Activated T-cell treated with anti-CD3 and anti-CD28 coated beads for 48 hours (primary cell): Measurements from ENCODE around the gene MICAL2.

Experiments used
- DNase-seq: peaks from one replicate; pipeline ENCODE4 v3.0.0-alpha.2; 2020; ENCODE audit warnings: low read depth

The MICAL2 gene

GRCh38 chr11:12287374-12288211 lies 177.2 kb downstream of the MICAL2 start:
- no peak for DNase-seq

DNA sequence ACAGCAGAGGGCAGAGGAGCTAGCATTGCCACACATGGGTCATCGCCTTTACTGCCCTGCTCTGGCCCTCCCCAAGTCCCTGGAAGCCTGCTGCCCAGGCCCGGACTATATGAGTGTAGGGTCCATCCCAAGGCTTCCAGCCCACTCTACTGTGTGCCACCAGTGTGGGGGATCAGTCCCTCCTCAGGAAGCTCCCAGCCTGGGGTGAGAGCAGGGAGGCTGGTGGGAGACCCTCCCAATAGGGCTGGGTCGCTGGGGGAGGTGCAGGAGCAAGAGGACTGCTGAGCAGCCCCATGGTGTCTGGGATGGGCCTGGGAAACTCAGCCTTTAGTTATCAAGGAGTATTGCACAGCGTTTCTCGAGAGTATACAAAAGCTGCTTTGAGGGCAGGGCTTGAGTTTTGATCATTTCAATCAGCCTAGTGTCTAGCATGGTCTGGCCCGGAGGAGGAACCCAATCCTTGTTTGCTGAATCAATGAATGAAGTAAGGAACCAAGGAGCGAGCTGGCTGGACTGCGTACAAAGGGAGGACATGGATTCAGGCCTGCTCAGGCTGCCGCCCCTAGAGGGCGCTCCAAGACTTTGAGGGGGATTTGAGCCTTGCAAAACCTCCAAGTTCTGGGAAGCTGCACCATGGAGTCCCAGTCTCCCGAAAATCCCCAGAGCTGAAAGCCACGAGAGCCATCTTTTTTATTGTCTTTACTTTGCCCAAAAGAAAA lies 178.0 kb downstream of the MICAL2 start:
- peak; percentile 41 for DNase-seq

DNA sequence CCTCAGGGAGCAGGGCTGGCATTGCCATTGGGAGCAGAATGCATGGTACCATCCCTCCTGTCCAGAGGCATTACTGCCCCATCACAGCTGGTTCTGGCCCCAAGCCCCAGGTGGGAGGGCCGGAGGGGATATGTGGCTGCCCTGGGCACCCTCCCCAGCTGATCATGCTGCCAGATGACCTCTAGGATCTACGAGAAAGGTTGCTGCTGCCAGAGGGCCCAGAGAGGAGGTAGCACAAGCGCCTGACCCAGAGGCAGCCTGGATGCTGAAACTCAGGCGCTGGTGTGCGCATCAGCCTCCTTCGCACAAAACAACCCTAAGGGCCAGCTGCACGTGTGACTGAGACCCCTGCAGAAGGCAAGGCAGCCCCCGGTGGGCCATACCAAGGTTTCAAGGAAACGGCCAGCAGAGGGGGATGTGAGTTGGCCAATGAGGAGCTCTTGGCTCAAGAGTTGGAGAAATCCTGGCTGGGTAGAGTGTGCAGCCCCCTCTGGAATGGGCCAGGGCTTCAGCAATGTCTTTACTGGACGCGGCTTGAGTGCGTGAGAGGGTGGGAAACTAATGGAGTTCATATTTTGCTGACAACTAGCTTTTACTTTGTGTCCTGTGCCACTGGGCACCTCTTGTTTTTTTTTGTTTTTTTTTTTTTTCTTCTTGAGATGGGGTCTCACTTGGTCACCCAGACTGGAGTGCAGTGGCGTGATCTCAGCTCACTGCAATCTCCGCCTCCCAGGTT lies 178.7 kb downstream of the MICAL2 start:
- no peak for DNase-seq

GRCh38 chr11:12289667-12290476 lies 179.5 kb downstream of the MICAL2 start:
- DNase-seq: no peak

DNA sequence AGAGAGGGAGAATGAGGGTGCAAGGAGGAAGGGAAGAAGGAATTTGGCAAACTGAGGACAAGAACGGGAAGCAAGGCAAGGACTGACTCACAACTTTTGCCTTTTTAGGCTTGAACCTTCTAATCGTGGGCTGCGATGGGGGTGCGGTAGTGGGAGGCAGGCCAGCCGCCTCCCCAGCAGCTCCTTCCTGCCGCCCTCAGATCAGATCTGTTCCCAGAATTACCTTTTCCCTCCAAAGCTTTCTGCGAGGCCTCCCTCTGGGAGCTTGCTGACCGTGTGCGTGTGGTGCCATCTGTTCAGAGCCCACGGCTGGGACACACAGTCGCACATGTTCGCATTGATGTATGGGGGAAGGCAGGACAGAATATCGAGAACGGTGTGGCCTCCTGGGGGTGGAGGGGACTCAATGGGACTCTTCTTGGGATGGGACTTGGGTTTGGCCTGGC lies 180.1 kb downstream of the MICAL2 start:
- no peak for DNase-seq

GRCh38 chr11:12291313-12291712 lies 180.9 kb downstream of the MICAL2 start:
- no peak for DNase-seq

- DNase-seq: no peak
Observed at GRCh38 chr11:12291766-12292165, 181.4 kb downstream of the MICAL2 start.

DNA sequence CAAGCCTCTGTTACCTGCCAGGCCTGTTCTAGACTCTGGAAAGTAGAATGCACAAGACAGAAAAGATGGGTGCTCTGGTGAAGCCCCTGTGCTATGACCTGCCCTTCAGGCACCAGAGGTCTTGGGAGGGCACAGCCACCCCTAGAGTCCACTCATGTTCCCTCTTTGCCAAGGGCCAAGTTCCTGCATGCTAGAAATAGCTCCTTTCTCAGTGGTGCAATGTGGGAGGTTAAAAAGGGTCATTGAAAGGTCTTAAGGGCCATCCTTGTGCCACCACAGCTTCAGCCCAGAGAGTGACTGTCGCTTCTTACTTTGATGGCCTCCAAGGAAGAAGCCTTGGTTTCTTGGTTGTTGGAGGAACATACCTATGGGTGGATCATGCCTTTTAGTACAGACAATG lies 182.4 kb downstream of the MICAL2 start:
- DNase-seq: no peak

DNA sequence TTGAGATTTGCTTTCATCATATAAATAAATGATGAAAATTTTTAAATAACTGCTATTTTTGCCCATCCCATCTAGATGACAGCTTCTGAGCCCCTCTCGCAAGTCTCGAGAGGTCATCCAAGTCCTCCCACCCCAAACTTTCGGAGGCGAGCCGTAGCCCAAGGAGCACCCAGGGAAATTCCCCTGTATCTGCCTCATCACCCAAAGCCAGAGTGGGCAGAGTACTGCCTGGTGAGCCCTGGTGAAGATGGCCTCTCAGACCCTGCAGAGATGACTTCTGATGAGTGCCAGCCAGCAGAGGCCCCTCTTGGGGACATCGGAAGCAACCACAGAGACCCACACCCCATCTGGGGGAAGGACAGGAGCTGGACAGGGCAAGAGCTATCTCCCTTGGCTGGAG lies 183.1 kb downstream of the MICAL2 start:
- no peak for DNase-seq

- DNase-seq: no peak
Observed at GRCh38 chr11:12294613-12295012, 184.2 kb downstream of the MICAL2 start.

DNA sequence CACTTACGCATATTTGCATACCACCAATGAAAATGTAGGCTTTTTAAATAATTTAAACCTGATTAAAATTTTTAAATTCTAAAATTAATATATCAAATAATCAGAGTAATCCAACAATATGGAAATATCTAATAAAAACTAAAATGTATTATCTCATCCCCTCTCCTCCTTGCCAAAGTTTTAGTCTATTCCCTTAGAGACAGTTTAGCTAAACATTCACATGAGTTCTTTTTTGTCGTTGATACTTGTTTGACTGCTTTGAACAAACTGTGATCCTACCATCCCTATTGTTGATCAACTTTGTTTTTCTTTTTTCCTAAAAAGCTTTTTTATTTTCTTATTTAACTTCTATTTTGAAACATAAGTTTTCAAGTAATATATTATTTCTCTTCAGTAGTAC lies 185.6 kb downstream of the MICAL2 start:
- no peak for DNase-seq

- DNase-seq: no peak
Observed at GRCh38 chr11:12298610-12299009, 188.2 kb downstream of the MICAL2 start.

DNA sequence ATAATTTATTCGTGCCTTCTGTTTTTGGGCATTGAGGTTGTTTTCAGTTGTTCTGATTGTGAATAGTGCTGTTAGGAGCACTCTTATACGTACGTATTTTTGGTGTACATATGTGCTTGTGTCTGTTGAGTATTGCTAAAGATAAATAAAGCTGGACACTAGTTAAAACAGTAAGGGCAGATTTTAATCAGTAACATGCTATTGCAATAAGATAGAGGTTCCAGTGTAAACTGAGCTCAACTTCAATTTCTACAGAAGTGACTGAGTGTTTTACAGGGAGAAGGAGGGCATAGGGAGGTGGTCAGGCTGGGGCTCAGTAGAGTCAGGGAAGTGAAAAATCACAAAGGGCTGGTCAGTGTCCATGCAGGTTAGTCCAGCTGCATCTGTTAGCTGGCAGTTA lies 191.0 kb downstream of the MICAL2 start:
- no peak for DNase-seq

GRCh38 chr11:12303421-12304149 lies 193.2 kb downstream of the MICAL2 start:
- DNase-seq: no peak

DNA sequence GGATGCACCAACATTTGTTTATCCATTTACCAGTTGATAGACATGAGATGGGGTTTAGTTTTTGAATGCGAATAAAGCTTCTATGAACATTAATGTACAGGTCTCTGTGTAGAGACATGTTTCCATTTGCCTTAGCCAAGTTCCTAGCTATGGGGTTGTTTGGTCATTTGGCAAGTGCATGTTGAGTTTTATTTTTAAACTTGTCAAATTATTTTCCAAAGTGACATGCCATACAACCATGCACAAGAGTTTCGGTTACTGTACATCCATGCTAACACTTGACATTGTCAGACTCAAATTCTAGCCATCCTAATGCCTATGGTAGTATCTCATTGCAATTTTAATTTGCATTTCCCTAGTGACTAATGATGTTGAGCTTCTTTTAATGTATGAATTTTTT lies 196.4 kb downstream of the MICAL2 start:
- no peak for DNase-seq

DNA sequence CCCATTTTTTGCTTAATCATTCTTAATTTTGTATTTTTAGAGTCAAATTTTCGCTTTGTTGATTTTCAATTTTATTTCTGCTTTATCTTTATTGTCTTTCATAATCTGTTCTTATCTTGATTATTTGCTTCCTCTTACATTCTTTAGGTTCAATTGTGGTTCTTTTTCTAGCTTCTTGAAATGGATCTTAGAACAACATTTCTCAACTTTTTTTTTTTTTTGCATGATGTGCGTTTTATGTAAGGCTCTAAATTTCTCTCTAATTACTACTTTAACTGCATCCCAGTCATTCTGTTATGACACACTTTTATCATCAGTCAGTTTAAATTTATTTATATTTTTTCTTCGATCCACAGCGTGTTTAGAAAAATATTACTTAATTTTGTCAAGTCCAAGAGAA lies 201.7 kb downstream of the MICAL2 start:
- DNase-seq: no peak
